ENCODE data around the gene DDHD1. TPM values are rescaled to one million over a fixed set of nuclear protein-coding genes. Genes with fewer than 3 reads are reported as not detected.

The DDHD1 gene
- total and polyA plus RNA-seq, 2 experiments from 2014 or later: 11.2 to 28.9 TPM

- Histone ChIP-seq H2AFZ (no peak overlapping the region), H4K20me1 (replicated peaks; ENCODE audit: insufficient read depth) (no peaks in the 10 kb centered on the region), H3K79me2 (replicated peaks; ENCODE audit: insufficient read depth) (no peaks in the 10 kb centered on the region), H3F3A (replicated peaks; ENCODE audit: low read depth) (no peaks in the 10 kb centered on the region), H3K36me3 (ENCODE audit: insufficient read depth) (no peaks in the 10 kb centered on the region), H3K27ac (ENCODE audit: low read depth) (no peak overlapping the region), H3K27me3 (ENCODE audit: insufficient read depth) (no peaks in the 10 kb centered on the region), H3K4me2 (no peak overlapping the region), H3K4me3 (no peak overlapping the region), H3K9me2 (ENCODE audit: insufficient read depth) (no peaks in the 10 kb centered on the region), H3K4me1 (ENCODE audit: insufficient read depth) (no peaks in the 10 kb centered on the region)
- TF ChIP-seq ZNF114 (CRISPR knock-in tag; IDR thresholded peaks at IDR 0.05): no peak
- TF ChIP-seq CREB1 (CRISPR knock-in tag; IDR thresholded peaks at IDR 0.05; ENCODE audit: low read depth): no peak
- no peak for TF ChIP-seq JUNB (IDR thresholded peaks at IDR 0.05; ENCODE audit: unreplicated experiment)
- TF ChIP-seq POLR2AphosphoS5 (IDR thresholded peaks at IDR 0.05; ENCODE audit: low read depth): no peak
- no peak for TF ChIP-seq EZH2phosphoT487 (IDR thresholded peaks at IDR 0.05; ENCODE audit: unreplicated experiment)
- no peak for TF ChIP-seq ZNF462 (CRISPR knock-in tag; IDR thresholded peaks at IDR 0.05)
- TF ChIP-seq NANOG (IDR thresholded peaks at IDR 0.05; ENCODE audit: borderline replicate concordance): no peak
- TF ChIP-seq ETS1 (IDR thresholded peaks at IDR 0.05): no peak
- no peak for TF ChIP-seq ZNF331 (CRISPR knock-in tag; IDR thresholded peaks at IDR 0.05; ENCODE audit: low read depth)
- no peak for TF ChIP-seq EZH2 (IDR thresholded peaks at IDR 0.05; ENCODE audit: low read depth, unreplicated experiment)
- TF ChIP-seq CTCF (conservative IDR thresholded peaks at IDR 0.05; ENCODE audit: low read depth in 2 of 2): no peak
- no peak for TF ChIP-seq STAT1 (IDR thresholded peaks at IDR 0.05; ENCODE audit: unreplicated experiment)
- TF ChIP-seq REST (IDR thresholded peaks at IDR 0.05; ENCODE audit: unreplicated experiment): no peak
- DNase-seq (ENCODE audit: low spot score) (no peak), ATAC-seq (no peak)
- H3K27ac Mint-ChIP-seq: no peak overlapping the region
- H3K4me3 Mint-ChIP-seq: no peak overlapping the region
- H3K36me3 Mint-ChIP-seq (ENCODE audit: low read depth): no peaks in the 10 kb centered on the region
- H3K27me3 Mint-ChIP-seq (ENCODE audit: insufficient read depth, low read depth, poor library complexity): no peaks in the 10 kb centered on the region
- no peaks in the 10 kb centered on the region for H3K4me1 Mint-ChIP-seq
- H3K9me3 Mint-ChIP-seq: no peaks in the 10 kb centered on the region
Observed at GRCh38 chr14:52987514-52987913, 165.6 kb downstream of the DDHD1 start.

Measured in GM23338 (cell line).